Liver (tissue), 9 donors: ENCODE data around the gene IRF2. TPM values are rescaled to one million over a fixed set of nuclear protein-coding genes. Genes with fewer than 3 reads are reported as not detected.

Experiments
- DNase-seq: peaks from one replicate; pipeline ENCODE4 v3.0.0-alpha.2; 2017; ENCODE audit warnings: low spot score
- H3K27ac ChIP-seq, 2 donors: one replicate each; pipeline ENCODE4 v1.7.0; 2013; ENCODE audit warnings: inconsistent platforms in 2 of 2, low read length in 2 of 2, control low read depth in 1 of 2, low read depth in 1 of 2, mild to moderate bottlenecking in 1 of 2
- H3K27me3 ChIP-seq, 4 donors: one replicate each; pipeline versions ENCODE4 v1.6.1 to v1.7.0; 2013; ENCODE audit warnings: low read length in 3 of 4, inconsistent platforms in 1 of 4, mild to moderate bottlenecking in 1 of 4, moderate library complexity in 1 of 4; ENCODE audit not compliant: control insufficient read depth in 4 of 4, insufficient read depth in 4 of 4
- H3K36me3 ChIP-seq, 4 donors: one replicate each; pipeline versions ENCODE4 v1.6.1 to v1.7.0; 2013; ENCODE audit warnings: low read length in 3 of 4, mild to moderate bottlenecking in 3 of 4, low read depth in 1 of 4, moderate library complexity in 1 of 4; ENCODE audit not compliant: control insufficient read depth in 4 of 4, insufficient read depth in 3 of 4
- H3K4me1 ChIP-seq, 4 donors: one replicate each; pipeline versions ENCODE4 v1.6.1 to v1.7.0; 2013; ENCODE audit warnings: low read length in 3 of 4, mild to moderate bottlenecking in 3 of 4, moderate library complexity in 1 of 4; ENCODE audit not compliant: control insufficient read depth in 4 of 4, insufficient read depth in 4 of 4
- H3K4me3 ChIP-seq, 3 donors: one replicate each; pipeline versions ENCODE4 v1.6.1 to v1.7.0; 2013; ENCODE audit warnings: low read length in 3 of 3, control low read depth in 1 of 3, low read depth in 1 of 3, mild to moderate bottlenecking in 1 of 3
- H3K9ac ChIP-seq, 2 donors: one replicate each; pipeline ENCODE4 v1.7.0; 2013; ENCODE audit warnings: low read length in 2 of 2, mild to moderate bottlenecking in 2 of 2, moderate library complexity in 2 of 2, control low read depth in 1 of 2, low read depth in 1 of 2
- H3K9me3 ChIP-seq, 4 donors: one replicate each; pipeline versions ENCODE4 v1.6.1 to v1.7.0; 2013; ENCODE audit warnings: low read length in 3 of 4; ENCODE audit not compliant: control insufficient read depth in 4 of 4
- ATF3 ChIP-seq: IDR thresholded peaks from 2 replicates; pipeline ENCODE4 v1.6.1; 2016; ENCODE audit warnings: antibody characterized with exemption
- EGR1 ChIP-seq, 2 donors: IDR thresholded peaks; 2 replicates each; pipeline ENCODE4 v1.6.1; 2016 to 2018; ENCODE audit warnings: antibody characterized with exemption in 2 of 2, low read depth in 2 of 2
- FOXA2 ChIP-seq: IDR thresholded peaks from 2 replicates; pipeline ENCODE4 v1.6.1; 2016; ENCODE audit warnings: antibody characterized with exemption
- GABPA ChIP-seq, 2 donors: IDR thresholded peaks in 1 of 2; conservative IDR thresholded peaks in 1 of 2; 2 replicates each; pipeline ENCODE4 v1.6.1; 2016; ENCODE audit warnings: antibody characterized with exemption in 2 of 2, mild to moderate bottlenecking in 1 of 2, moderate library complexity in 1 of 2
- HNF4A ChIP-seq, 2 donors: conservative IDR thresholded peaks; 2 replicates each; pipeline ENCODE4 v1.6.1; 2016; ENCODE audit warnings: antibody characterized with exemption in 2 of 2, mild to moderate bottlenecking in 2 of 2
- HNF4G ChIP-seq: IDR thresholded peaks from 2 replicates; pipeline ENCODE4 v1.6.1; 2016; ENCODE audit warnings: antibody characterized with exemption
- JUND ChIP-seq, 2 donors: IDR thresholded peaks; 2 replicates each; pipeline ENCODE4 v1.6.1; 2016; ENCODE audit warnings: antibody characterized with exemption in 2 of 2
- MAX ChIP-seq: IDR thresholded peaks from 2 replicates; pipeline ENCODE4 v1.6.1; 2016; ENCODE audit warnings: antibody characterized with exemption
- NR2F2 ChIP-seq: IDR thresholded peaks from 2 replicates; pipeline ENCODE4 v1.6.1; 2016; ENCODE audit warnings: antibody characterized with exemption
- RAD21 ChIP-seq, 2 donors: IDR thresholded peaks; 2 replicates each; pipeline ENCODE4 v1.6.1; 2016; ENCODE audit warnings: antibody characterized with exemption in 2 of 2, mild to moderate bottlenecking in 2 of 2
- REST ChIP-seq: IDR thresholded peaks from 2 replicates; pipeline ENCODE4 v1.6.1; 2016; ENCODE audit warnings: antibody characterized with exemption, mild to moderate bottlenecking
- RXRA ChIP-seq, 2 donors: IDR thresholded peaks; 2 replicates each; pipeline ENCODE4 v1.6.1; 2017 to 2018; ENCODE audit warnings: antibody characterized with exemption in 2 of 2, mild to moderate bottlenecking in 1 of 2
- SP1 ChIP-seq: IDR thresholded peaks from 2 replicates; pipeline ENCODE4 v1.6.1; 2018; ENCODE audit warnings: antibody characterized with exemption, mild to moderate bottlenecking
- YY1 ChIP-seq: IDR thresholded peaks from 2 replicates; pipeline ENCODE4 v1.6.1; 2016; ENCODE audit warnings: antibody characterized with exemption, mild to moderate bottlenecking
- ZBTB33 ChIP-seq: IDR thresholded peaks from 2 replicates; pipeline ENCODE4 v1.6.1; 2016; ENCODE audit warnings: antibody characterized with exemption
- WGBS: extraction: QIAGEN DNeasy Blood & Tissue Kit; methylation state at CpG from one replicate; pipeline ENCODE4 v1.1.7; 2013; 5-methylcytosine and 5-hydroxymethylcytosine counted together
- polyA plus RNA-seq, 2 donors: library from polyadenylated mRNA; stranded (reverse) in 1 of 2; unstranded in 1 of 2; fragments of 200-250 nt in 1 of 2; fragments of >200 nt in 1 of 2; fragmentation: Nextera tagmentation in 1 of 2; extraction: Ambion mirVana in 1 of 2; gene quantifications; one replicate each; pipeline versions ENCODE4 v1.2.1 to v1.2.3, GENCODE V29; 2013 to 2015
- total RNA-seq, 2 donors: library from RNA; depleted of rRNA; stranded (reverse); fragments of >200 nt; gene quantifications; one replicate each; pipeline ENCODE4 v1.2.3, GENCODE V29; 2014
- donor health status: healthy.
- donor health status: healthy.
- donor health status: healthy.
- donor health status: healthy.
- donor health status: healthy.

IRF2 gene
- total and polyA plus RNA-seq, 4 donors: 12.9 to 25.5 (median 22.2) TPM

- H3K4me1 ChIP-seq: no peaks in the 10 kb centered on the region
- no peaks in the 10 kb centered on the region for H3K27me3 ChIP-seq
- TF ChIP-seq HNF4A (conservative IDR thresholded peaks at IDR 0.05) (no peak), FOXA2 (no peak), NR2F2 (no peak), REST (no peak), ZBTB33 (no peak), ATF3 (no peak)
- no peaks in the 10 kb centered on the region for H3K36me3 ChIP-seq
- H3K9ac ChIP-seq: no peak overlapping the region
- H3K4me3 ChIP-seq: no peak overlapping the region
- DNase-seq: no peak
- H3K9me3 ChIP-seq: no peaks in the 10 kb centered on the region
- 90% methylated on average over 11 of the region's 11 CpGs for WGBS
- H3K27ac ChIP-seq: no peak overlapping the region
These were observed 30.0 kb upstream of the IRF2 start for GRCh38 chr4:184504385-184504784.

- no peaks in the 10 kb centered on the region for H3K36me3 ChIP-seq
- WGBS: 77% methylated on average over 8 of the region's 8 CpGs
- H3K9me3 ChIP-seq: no peaks in the 10 kb centered on the region
- H3K9ac ChIP-seq: no peak overlapping the region
- no peak for DNase-seq
- TF ChIP-seq RXRA (IDR thresholded peaks at IDR 0.05) (no peak), RAD21 (IDR thresholded peaks at IDR 0.05) (no peak), EGR1 (IDR thresholded peaks at IDR 0.05; ENCODE audit: low read depth in 2 of 2) (no peak), ATF3 (no peak), MAX (no peak), SP1 (no peak), REST (no peak), FOXA2 (no peak), GABPA (IDR thresholded peaks at IDR 0.05 in 1 of 2, conservative IDR thresholded peaks at IDR 0.05 in 1 of 2) (no peak), ZBTB33 (no peak), NR2F2 (no peak), YY1 (no peak), HNF4G (no peak), JUND (IDR thresholded peaks at IDR 0.05) (no peak)
- no peak overlapping the region for H3K4me3 ChIP-seq
- H3K27me3 ChIP-seq: no peaks in the 10 kb centered on the region
- H3K27ac ChIP-seq: no peak overlapping the region
- no peaks in the 10 kb centered on the region for H3K4me1 ChIP-seq
These were observed 29.5 kb upstream of the IRF2 start for GRCh38 chr4:184503869-184504300.
